Fibroblast of gingiva (primary cell): ENCODE results near the gene TICAM1.

Experiments used
- DNase-seq: peaks from one replicate; pipeline ENCODE4 v3.0.0-alpha.2; 2011; ENCODE audit warnings: low read depth

Gene TICAM1

GRCh38 chr19:4768934-4769777 lies 62.4 kb downstream of the TICAM1 start:
- DNase-seq: peak; percentile 70
